ENCODE measurements around the gene BEX4. TPM values are rescaled to one million over a fixed set of nuclear protein-coding genes. Genes with fewer than 3 reads are reported as not detected.
A peak's percentile ranks its signal among the peaks of the same experiment; 100 is the strongest.
"Not testable (repeated sequence)": the region's sequence is repeated elsewhere in the genome, so short reads cannot be mapped to it uniquely, and the experiment has no call there.

The BEX4 gene
- total RNA-seq (2014; rRNA removed; shearing (Covaris generic)) = not detected in 2 replicates
- not detected in 2 replicates for total RNA-seq (2022)
- not detected for Bru-seq, nascent RNA
- not detected for BruChase-seq, experiment 1, labeled RNA remaining after a 6-hour chase
- BruChase-seq, experiment 2, labeled RNA remaining after a 2-hour chase = percentile 18 among the genes with signal in this experiment
- long read RNA-seq = 0 reads

- Histone ChIP-seq H2AFZ (ENCODE audit: low read length) (no peak within 1 kb of the TSS), H3K9me3 (ENCODE audit: low read length) (no peaks in the 10 kb centered on the region), H4K20me1 (ENCODE audit: insufficient read depth, low read length) (no peaks in the 10 kb centered on the region), H3K36me3 (ENCODE audit: insufficient read depth, low read length) (no peaks in the 10 kb centered on the region), H3K4me3 (ENCODE audit: low read depth, low read length, poor library complexity, severe bottlenecking) (no peak within 1 kb of the TSS), H3K4me2 (ENCODE audit: low read length) (no peak within 1 kb of the TSS), H3K4me1 (ENCODE audit: insufficient read depth, low read length, poor library complexity, severe bottlenecking) (no peaks in the 10 kb centered on the region), H3K9me2 (ENCODE audit: insufficient read depth, low read length) (no peaks in the 10 kb centered on the region), H3K27ac (ENCODE audit: low read depth, low read length, poor library complexity, severe bottlenecking) (no peak within 1 kb of the TSS), H3K79me2 (ENCODE audit: insufficient read depth, low read depth, low read length) (no peaks in the 10 kb centered on the region)
- no peak for TF ChIP-seq CTCF (conservative IDR thresholded peaks at IDR 0.05; ENCODE audit: low read length)
- TF ChIP-seq EZH2phosphoT487 (IDR thresholded peaks at IDR 0.05; ENCODE audit: borderline replicate concordance, low read depth, low read length) = no peak
- ChIA-PET CTCF (ENCODE audit: unreplicated experiment) (no interaction called here), POLR2A (no interaction called here)
- intact Hi-C loops (cut with micrococcal nuclease; ENCODE audit: unreplicated experiment) = loop anchor here (5.0 kb wide), 1 partner anchor 32 kb away; no protein-coding TSS in a partner anchor
- DNase-seq (ENCODE audit: low spot score) = no peak
- BruUV-seq (replicated peaks) = no TSS peak
These were observed at the start of gene BEX4 for GRCh38 chrX:103214870-103215424. BEX4 (plus strand) TSS chrX:103215108; CDS start chrX:103216154, 1,046 bp downstream.

DNA sequence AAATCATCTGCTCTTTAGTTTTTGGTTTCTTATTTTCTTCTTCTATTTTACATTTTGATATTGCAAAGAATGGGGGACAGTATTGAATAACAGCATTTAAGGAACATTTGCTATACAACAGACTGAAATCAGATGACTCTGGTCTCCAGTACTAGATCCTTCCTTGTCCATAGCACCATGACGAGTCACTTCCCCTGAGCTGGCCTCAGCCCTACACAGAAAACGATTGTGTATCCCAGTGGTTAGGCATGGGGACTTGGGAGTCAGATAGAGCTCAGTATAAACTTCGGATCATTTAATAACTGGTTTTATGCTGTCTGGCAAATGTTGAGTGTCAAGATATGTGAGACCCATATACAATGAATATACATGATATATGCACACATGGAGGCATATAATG is 44.7 kb upstream of the BEX4 start:
- Histone ChIP-seq H3K4me2 (ENCODE audit: low read length) (no peak overlapping the region), H4K20me1 (ENCODE audit: insufficient read depth, low read length) (no peaks in the 10 kb centered on the region), H3K4me1 (ENCODE audit: insufficient read depth, low read length, poor library complexity, severe bottlenecking) (no peaks in the 10 kb centered on the region), H3K27ac (ENCODE audit: low read depth, low read length, poor library complexity, severe bottlenecking) (no peak overlapping the region), H3K79me2 (ENCODE audit: insufficient read depth, low read depth, low read length) (no peaks in the 10 kb centered on the region), H3K36me3 (ENCODE audit: insufficient read depth, low read length) (no peaks in the 10 kb centered on the region), H3K4me3 (ENCODE audit: low read depth, low read length, poor library complexity, severe bottlenecking) (no peak overlapping the region), H3K9me2 (ENCODE audit: insufficient read depth, low read length) (no peaks in the 10 kb centered on the region), H3K9me3 (ENCODE audit: low read length) (no peaks in the 10 kb centered on the region), H2AFZ (ENCODE audit: low read length) (no peak overlapping the region)
- BruUV-seq (replicated peaks) = no TSS peak
- CTCF ChIA-PET (ENCODE audit: unreplicated experiment) = no interaction called here
- POLR2A ChIA-PET = no interaction called here
- no peak for TF ChIP-seq CTCF (conservative IDR thresholded peaks at IDR 0.05; ENCODE audit: low read length)
- TF ChIP-seq EZH2phosphoT487 (IDR thresholded peaks at IDR 0.05; ENCODE audit: borderline replicate concordance, low read depth, low read length) = no peak
- DNase-seq (ENCODE audit: low spot score) = no peak
- intact Hi-C loops (cut with micrococcal nuclease; ENCODE audit: unreplicated experiment) = no loop called here

GRCh38 chrX:103171353-103171752 is 43.6 kb upstream of the BEX4 start:
- Histone ChIP-seq H2AFZ (ENCODE audit: low read length) (no peak overlapping the region), H3K27ac (ENCODE audit: low read depth, low read length, poor library complexity, severe bottlenecking) (no peak overlapping the region), H4K20me1 (ENCODE audit: insufficient read depth, low read length) (no peaks in the 10 kb centered on the region), H3K9me3 (ENCODE audit: low read length) (no peaks in the 10 kb centered on the region), H3K9me2 (ENCODE audit: insufficient read depth, low read length) (no peaks in the 10 kb centered on the region), H3K79me2 (ENCODE audit: insufficient read depth, low read depth, low read length) (no peaks in the 10 kb centered on the region), H3K36me3 (ENCODE audit: insufficient read depth, low read length) (no peaks in the 10 kb centered on the region), H3K4me3 (ENCODE audit: low read depth, low read length, poor library complexity, severe bottlenecking) (no peak overlapping the region), H3K4me1 (ENCODE audit: insufficient read depth, low read length, poor library complexity, severe bottlenecking) (no peaks in the 10 kb centered on the region), H3K4me2 (ENCODE audit: low read length) (no peak overlapping the region)
- no peak for DNase-seq (ENCODE audit: low spot score)
- intact Hi-C loops (cut with micrococcal nuclease; ENCODE audit: unreplicated experiment) = no loop called here
- no TSS peak for BruUV-seq (replicated peaks)
- no peak for TF ChIP-seq CTCF (conservative IDR thresholded peaks at IDR 0.05; ENCODE audit: low read length)
- no peak for TF ChIP-seq EZH2phosphoT487 (IDR thresholded peaks at IDR 0.05; ENCODE audit: borderline replicate concordance, low read depth, low read length)
- CTCF ChIA-PET (ENCODE audit: unreplicated experiment) = no interaction called here
- POLR2A ChIA-PET = no interaction called here

DNA sequence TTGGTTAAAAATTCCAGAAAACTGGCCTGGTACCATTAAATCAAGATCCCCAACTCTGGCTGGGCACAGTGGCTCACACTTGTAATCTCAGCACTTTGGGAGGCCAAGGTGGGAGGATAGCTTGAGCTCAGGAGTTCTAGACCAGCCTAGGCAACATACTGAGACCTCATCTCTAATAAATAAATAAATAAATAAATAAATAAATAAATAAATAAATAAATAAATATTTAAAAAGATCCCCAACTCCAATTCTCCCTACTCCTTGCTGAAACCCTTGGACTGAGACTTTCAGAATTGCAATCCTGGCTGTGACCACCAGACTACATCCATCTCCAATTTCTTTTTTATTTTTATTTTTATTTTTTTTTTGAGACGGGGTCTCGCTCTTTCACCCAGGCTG is 39.7 kb upstream of the BEX4 start:
- H3K9me3 ChIP-seq (ENCODE audit: low read length); H4K20me1 ChIP-seq (ENCODE audit: insufficient read depth, low read length); POLR2A ChIA-PET; H3K4me2 ChIP-seq (ENCODE audit: low read length); H3K9me2 ChIP-seq (ENCODE audit: insufficient read depth, low read length); intact Hi-C loops (cut with micrococcal nuclease; ENCODE audit: unreplicated experiment); CTCF ChIA-PET (ENCODE audit: unreplicated experiment); H3K4me3 ChIP-seq (ENCODE audit: low read depth, low read length, poor library complexity, severe bottlenecking); H3K27ac ChIP-seq (ENCODE audit: low read depth, low read length, poor library complexity, severe bottlenecking); DNase-seq (ENCODE audit: low spot score); H3K79me2 ChIP-seq (ENCODE audit: insufficient read depth, low read depth, low read length); H2AFZ ChIP-seq (ENCODE audit: low read length); H3K4me1 ChIP-seq (ENCODE audit: insufficient read depth, low read length, poor library complexity, severe bottlenecking); H3K36me3 ChIP-seq (ENCODE audit: insufficient read depth, low read length); BruUV-seq (replicated peaks): not testable (repeated sequence)

All from OCI-LY7 (cell line).